ENCODE measurements around the gene ANO3.

DNA sequence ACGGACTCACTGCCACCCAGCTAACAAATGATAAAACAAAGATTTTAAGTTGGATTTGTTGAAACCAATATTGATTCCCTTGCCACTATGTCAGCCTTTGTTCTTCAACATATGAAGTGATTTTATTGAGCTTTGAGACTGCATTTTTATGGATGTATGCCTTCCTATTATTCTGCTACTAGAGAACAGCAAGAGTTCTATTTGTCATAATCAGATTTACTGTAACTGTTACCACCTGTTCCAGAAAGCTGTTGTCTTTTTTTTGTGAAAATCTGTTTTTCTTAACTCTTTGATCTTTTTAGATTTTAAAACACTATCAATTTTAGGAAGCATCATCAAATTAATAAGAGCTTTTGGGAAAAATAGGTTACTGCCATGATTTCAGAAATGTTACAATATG is 125.7 kb downstream of the ANO3 start:
- TF ChIP-seq ZNF274 (IDR thresholded peaks at IDR 0.05; ENCODE audit: low read depth, low read length) (no peak), YY1 (IDR thresholded peaks at IDR 0.05; ENCODE audit: insufficient read depth, insufficient read length) (no peak), SUZ12 (IDR thresholded peaks at IDR 0.05; ENCODE audit: extremely low read depth, insufficient read depth, insufficient read length) (no peak)

All from NT2/D1 (cell line).